GM21381 (cell line): ENCODE results near the gene SLC24A4.

Source experiments
- ATAC-seq: cut with Tn5 transposase; IDR thresholded peaks from one replicate; pipeline ENCODE4 v1.9.1; 2021; ENCODE audit warnings: mild to moderate bottlenecking, moderate library complexity; ENCODE audit not compliant: unreplicated experiment

SLC24A4 gene

DNA sequence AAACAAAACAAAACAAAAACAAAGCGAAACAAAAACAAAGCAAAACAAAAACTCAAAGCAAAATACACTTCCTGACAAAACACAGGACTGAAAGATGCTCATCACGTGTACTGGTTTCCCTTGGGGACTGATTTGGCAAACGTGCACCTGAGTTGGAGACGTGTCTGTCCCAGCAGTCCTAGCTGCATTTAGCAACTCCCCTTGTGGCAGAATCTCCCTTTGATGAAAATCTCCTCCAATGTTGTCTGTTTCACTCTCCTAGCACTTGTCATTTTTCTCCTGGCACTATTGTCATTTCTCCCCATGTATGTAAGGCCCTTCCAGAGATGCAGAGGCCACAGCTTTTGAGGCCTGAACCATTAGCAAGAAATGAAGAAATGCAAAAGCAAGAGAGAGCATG is 6.8 kb upstream of the SLC24A4 start:
- ATAC-seq, result no peak

DNA sequence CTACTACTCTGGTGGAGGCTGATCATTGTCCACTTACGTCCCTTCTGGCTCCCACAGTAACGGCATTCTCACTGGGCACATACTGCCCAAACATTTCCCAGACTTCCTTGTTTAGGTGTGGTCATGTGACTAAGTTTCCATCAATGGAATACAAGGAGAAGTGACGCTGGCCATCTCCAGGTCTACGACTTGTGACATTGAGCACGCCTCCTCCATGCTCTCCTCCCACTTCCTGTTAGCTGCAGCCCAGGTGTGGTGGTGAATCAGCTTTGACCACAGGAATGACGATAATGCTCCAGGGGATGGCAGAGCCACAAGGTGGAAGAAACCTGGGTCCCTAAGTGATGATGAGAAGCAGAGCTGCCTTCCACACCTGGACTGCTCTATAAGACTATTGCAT is 6.0 kb upstream of the SLC24A4 start:
- ATAC-seq, result no peak

DNA sequence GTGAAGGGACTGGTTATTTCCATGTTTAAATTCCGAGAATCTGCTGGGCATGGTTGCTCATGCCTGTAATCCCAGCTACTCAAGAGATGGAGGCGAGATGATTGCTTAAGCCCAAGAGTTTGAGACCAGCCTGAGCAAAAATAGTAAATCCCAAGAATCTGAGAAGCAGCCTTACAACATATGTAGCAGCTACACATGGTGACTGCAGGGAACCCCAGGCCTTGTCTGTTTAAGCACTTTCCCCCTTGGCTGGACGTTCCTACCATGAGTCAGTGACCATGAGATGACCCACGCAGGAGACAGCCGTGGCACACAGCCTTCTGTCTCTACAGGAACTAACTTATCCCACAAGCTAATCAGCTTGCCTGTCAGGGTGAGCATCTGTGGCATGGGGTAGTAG is 5.5 kb upstream of the SLC24A4 start:
- ATAC-seq, result no peak

DNA sequence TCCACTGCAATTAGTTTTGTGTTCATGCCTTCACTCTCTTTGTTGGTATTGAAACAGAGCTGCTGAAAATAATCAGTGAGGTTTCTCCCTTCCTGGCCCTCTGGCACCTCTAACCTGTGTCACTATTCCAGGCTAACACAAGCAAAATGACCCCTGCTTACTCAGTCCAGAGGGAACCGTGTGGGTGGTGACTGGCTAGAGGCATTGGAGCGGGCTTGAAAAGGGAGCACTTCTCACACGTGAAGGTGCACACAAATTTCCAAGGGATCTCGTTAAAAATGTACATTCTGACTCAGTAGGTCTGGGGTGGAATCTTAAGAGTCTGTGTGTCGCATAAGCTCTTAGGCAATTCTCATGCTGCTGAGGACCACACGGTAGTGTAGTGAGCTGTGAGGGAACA is 1.3 kb upstream of the SLC24A4 start:
- no peak for ATAC-seq

DNA sequence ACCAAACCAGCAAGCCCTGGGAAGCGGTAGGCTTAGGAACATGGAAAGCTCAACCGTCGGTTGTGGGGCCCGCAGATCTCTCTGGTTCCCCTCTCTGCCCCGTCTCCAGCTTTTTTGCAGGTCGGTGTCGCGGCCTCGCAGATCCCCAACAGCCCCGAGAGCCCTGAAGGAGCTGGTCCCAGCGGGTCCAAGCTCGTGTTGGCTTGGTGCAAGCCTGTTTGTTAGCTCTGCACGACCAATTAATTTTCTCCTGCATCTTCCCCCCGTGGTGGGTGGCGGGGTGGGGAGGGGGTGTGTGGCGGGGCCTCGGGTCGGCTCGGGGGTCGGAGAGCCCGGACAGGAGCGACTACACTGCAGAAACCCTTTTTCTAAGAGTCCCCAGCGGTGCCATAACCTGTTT is 449 bp upstream of the SLC24A4 start:
- ATAC-seq, result no peak

DNA sequence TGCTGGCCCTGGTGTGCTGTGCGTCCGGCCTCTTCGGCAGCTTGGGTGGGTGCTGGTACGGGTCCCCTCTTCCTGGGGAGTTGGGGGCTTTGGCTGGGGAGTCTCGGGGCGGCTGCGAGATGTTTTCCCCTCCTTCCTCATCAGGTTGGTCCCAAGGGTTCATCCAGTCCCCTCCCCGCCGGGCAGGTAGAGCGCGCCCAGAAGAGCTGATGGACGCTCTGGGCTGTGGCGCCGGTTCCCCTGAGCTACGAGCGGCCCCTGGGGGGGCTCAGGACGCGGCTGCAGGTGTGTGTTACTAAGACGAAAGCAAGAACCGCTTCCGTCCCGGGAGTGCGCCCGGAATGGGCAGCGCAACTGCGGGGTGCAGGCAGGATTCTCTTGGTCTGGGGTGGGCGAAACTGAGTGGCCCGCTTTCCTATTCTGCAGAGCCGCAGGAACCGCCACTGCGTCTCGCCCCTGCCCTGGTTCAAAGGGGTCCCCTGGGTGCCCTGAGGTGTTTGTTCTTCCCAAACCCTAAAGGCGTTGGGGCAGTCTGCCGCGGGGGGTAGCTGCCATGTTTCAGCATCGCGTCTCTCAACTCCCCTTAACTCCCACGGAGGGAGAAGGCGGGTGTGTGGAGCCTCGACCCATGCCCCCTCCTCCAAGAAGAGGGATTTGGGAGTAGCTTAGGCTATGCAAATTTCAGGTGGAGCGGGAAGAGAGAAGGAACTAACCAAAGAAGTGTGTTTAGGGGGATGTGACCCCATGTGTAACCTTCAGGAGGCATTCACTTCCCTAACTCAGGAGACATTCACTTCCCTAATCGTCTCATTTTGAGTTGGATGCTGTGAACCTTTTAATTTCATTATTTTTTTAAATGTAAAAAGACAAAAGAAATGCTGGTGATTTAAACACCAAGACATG is 1.2 kb downstream of the SLC24A4 start:
- no peak for ATAC-seq

DNA sequence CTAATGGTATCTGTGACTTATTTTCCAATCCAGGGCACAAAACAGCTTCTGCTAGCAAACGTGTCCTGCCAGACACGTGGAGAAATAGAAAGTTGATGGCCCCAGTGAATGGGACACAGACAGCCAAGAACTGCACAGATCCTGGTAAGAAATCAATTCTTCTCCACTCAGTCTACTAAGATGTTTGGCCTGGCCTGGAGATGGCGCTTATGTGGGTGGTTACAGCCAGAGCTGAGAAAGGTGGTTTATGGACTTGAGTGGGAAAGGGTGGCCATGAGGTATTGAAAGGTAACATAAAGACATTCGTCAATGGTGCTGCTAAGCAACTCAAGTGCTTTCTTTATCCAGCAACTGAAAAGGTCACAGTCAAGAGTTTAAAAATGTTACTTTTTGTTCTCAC is 2.9 kb downstream of the SLC24A4 start:
- no peak for ATAC-seq

DNA sequence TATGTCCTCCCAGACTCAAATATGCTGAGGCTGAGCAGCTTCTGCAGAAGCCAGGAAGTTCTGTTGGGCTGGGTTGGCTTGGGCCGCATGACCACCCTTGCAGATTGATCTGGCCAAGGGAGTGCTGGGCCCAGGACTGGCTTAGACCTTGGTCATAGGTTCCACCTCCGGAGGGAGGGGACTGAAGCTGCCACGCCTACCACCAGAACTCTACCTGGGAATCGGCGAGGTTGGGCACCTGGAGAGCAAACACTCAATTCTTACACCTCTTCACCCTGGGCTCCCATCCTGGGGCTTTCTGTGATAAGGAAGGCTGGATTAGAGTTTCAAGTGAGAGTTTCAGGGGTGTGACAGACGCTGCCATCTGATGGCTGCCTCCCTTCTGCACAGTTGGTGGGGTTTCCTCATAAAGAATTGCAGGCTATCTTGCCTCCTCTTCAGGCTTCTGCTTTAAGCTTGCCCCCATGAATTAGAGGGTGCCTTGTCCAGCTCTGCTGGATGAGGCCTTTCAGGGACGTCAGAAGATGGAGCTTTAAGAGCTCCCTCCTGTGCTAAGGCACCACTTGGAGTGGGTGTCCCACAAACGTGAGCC is 5.8 kb downstream of the SLC24A4 start:
- ATAC-seq, result no peak

DNA sequence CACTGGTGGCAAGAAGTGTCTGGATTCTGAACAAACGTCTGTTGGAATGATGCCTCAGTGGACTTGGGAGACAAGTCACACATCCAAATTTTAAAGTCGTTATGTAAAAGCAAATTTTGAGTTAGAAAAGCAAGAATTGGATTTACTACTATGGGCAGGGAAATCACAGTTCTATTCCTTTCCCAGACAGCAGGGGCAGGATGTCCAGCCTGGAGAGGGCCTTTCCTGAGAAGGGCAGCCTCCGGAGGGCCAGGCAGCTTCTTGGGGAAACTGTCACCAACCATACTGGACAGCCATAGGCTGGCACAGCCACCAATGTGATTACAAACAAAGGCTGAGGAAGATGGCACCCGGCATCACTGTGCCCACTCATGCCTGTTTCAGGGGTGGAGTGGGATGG is 11.1 kb downstream of the SLC24A4 start:
- ATAC-seq, result no peak

DNA sequence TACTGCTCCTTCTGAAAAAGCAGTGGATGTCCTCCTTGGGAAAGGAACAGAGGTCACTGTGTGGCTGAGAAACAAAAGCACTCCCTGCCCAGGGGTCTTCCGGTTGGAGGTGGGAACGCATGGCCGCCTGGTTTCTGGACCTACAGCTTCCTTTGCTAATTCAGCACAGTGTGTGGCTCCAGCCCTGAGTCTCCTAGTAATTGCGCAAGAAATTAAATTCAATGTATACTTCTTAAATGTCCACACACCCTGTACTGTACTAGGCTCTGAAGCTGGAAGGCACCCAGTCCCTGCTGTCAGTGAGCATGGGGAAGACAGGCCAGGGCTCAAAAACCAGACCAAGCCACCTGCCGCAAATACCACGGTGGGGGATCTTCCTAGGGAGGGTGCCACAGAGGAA is 13.4 kb downstream of the SLC24A4 start:
- ATAC-seq, result no peak

DNA sequence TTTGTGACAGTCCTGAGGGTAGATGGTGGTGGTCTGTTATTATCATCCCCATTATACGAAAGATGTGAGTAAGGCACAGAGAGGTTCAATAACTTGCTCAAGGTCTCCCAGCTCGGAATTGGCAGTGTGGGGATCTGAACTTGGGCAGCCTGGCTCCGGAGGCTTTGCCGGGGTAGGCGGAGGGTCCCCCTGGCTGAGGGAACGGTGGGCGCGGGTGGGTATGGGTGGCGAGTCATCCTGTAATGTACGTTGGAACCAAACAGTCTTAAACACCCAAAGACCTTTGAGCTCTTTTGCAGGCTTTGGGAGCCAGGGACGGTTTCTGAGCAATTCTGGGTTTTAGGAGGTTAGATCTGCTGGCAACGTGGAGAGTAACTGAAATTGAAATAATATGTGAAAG is 16.5 kb downstream of the SLC24A4 start:
- no peak for ATAC-seq

DNA sequence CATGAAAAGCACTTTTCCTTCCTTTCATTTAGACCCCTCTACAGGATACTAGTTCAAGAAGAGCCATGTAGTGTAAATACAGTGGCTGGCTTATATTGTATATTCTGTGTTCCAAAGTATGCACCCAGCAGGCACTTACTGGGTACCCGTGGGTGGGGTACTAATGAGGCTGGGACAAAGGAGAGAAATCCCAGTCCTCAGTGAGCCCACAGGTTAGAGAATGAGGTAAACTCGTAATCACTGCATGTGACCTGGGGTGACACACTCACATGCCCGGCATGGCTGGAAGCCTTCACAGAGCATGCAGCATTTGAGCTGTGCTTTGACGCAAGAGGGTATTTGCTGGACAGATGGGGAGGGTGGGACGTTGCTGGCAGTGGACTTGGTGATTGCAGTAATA is 17.1 kb downstream of the SLC24A4 start:
- no peak for ATAC-seq

DNA sequence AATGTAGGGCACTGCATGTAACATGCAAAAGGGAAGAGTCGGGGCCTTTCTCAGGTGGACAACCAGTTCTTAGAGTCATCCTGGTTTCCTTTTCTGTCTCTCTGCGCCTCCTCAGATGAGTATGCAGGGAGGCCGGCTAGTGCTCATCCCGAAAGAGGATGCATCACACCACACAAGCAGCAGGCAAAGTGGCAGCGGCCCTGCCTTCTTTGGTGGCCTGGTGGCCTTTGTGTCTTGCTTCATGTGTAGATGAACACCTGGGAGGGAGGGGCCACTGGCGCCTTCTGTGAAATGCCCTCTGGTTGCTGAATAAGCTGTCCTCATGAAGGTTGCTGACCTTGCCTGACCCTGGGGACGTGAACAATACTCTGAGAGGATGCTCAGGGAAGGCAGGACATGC is 18.0 kb downstream of the SLC24A4 start:
- no peak for ATAC-seq

DNA sequence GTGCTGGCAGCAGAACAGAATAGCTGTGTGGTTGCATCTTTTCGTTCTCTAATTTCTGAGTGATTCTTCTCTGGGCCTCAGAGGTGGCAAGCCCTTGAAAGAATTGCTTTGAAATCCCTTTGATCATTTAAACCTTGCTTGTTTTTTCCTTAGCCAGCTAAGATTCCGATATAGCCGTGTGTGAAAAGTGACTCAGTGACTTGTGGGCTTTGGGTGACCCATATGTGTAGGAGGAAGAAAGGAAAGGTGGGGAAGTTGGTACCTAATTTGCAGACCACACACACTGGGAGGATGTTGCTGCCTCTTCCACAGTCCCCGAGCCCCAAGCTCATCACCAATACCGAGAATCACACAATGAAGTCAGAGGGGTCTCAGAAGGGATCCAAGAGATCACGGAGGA is 18.8 kb downstream of the SLC24A4 start:
- ATAC-seq, result no peak

DNA sequence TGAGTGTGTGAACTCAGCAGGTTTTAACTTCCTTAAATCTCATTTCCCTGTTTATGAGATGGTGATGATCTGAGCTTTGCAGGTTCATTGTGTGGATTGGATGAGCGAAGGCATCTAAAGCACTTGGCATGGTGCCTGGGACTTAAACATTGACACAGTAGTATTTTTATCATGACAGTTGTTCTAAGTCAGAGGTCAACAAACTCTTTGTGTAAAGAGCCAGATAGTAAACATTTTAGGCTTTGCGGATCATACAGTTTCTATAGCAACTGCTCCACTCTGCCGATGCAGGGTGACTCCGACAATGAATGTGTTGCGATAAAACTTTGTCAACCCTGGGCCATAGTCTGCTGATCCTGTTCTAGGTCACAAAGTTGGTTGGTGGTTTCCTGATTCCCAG is 25.2 kb downstream of the SLC24A4 start:
- no peak for ATAC-seq

DNA sequence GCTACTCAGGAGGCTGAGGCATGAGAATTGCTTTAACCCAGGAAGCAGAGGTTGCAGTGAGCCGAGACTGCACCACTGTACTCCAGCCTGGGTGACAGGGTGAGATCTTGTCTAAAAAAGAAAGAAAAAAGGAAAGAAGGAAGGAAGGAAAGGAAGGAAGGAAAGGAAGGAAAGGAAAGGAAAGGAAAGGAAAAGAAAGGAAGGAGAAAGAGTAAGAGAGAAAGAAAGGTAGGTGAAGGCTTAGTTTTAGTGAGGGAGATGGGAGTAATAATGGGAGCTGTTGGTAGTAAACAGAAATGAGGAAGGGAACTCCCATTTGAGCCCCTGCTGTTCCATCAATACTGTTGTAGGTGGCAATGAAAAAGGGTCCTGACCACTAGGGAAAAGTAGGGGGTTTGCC is 28.8 kb downstream of the SLC24A4 start:
- ATAC-seq, result no peak

DNA sequence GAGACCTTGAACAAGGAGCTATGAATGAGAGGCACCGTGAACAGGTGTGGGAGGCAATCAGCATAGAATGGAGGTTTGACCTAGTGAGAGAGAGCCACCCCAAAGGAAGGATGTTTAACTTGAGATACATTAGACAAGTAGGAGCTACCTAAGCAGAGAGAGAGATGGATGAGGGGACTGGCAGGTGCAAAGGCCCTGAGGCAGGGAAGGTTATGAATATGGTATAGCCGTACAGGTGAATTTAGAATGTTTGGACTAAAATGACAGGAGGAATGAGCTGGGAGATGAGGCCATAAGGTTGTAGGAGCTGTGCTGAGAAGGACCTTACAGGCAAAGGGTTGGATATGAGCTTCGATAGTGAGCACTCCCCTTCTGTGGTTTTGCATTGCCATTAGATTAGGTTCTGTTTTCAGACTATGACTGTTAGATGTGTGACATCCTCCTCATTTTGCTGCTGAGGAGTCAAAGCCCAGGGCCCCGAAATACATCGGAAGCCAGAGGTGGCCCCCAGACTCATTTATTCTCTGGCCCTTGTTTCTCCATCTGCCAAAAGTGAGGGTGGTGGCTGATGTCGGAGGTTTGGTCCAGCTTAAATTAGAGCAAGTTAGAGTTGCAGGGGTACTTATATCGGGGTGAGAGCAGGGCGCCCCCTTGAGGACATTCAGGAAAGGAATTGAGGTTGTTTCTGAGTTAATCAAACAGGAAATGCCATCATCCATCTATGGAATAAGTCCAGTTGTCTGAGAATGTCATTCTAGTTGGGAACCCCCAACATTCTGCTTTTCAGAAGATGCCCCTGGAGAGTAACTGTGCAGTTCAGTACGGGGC is 29.4 kb downstream of the SLC24A4 start:
- no peak for ATAC-seq

DNA sequence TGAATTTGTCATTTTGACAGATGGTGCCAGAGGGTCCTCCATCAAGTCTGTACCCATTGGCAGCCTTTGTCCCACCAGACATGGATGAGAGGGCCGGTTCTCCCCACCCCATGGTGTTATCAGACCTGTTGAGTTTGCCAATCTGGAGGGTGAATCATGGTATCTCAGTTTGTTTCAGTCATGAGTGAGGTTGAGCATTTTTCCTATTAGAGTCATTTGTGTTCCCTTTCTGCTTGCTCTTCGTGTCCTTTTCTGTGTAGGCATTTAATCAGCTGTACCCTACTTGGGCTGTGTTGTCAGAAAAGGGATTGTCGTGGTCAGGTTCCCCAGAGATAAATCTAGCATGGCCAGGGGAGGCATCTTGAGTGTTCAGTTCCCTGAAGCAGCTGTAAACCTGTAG is 30.5 kb downstream of the SLC24A4 start:
- no peak for ATAC-seq

DNA sequence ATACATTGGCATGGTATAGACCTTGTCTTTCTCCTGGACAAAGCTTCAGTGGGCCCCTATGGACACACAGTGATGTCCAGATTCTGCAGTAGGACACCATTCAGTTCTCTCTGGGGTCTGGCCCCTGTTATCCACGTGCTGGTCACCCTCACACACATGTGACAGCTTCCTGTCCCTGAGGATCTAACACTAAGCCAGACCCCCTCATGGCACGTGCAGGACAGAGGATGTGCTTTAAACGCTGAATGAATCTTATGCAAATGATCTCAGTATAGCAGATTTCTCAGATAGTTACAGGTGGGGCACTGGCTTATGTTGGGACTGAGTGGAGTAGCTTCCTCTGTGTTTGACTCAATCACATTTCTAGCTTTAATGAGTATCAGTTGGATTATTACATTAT is 33.7 kb downstream of the SLC24A4 start:
- no peak for ATAC-seq

DNA sequence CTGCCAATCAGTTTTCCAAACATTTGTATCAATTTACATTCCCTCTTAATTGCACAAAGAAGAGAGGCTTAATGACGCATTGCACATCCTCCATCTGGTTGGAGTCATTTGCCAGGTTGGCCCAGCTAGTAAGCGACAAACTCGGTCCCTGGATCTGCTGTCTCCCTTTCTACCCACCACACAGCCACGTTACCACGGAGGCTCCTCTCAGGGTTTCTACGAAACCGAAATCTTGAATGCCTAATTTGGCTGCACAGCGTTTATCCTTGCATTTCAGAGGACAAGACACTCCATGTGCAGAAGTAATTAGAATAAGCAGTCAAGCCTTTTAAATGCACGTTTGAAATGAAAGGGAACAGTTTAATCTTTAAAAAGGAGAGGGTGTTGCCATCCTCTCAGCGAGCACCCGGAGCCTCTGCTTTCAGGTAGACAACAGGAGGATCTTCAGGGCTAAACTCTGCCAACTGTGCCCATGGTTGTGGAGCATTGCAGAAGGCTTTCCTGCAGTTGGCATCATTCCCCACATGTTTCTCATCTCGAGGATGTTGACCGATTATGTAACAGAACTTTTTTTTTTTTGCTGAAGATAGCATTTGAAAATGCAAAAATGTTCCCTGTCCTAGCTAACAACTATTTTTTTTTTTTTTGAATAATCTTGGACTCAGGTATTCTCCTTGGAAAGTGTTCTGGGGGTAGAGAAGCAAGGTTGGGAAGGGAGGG is 37.8 kb downstream of the SLC24A4 start:
- no peak for ATAC-seq

DNA sequence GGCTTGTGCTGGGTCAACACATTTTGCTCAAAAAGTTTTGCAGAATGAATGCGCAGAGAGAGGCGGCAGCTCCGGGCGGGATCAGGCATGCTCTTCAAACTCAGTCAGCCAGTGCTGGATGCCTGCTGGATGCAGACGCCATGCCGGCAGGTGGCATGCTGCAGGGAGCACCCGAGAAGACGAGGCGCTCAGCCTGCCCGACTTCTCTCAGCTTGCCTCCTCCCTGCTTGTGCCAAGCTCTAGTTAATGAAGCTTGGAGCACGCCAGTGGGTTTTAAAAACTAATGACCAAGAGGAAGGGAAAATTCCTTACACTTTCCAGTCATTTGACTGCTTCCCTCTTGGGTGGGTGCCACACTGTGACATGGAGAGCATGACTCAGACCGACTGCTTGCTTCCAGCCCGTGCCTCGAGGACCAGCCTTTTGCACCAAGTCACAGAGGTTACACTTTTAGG is 39.8 kb downstream of the SLC24A4 start:
- no peak for ATAC-seq
